Inferior parietal cortex (tissue), 1 donor: ENCODE data around the gene TMEM269.

Source experiments
- DNase-seq: peaks from one replicate; pipeline ENCODE4 v3.0.0-alpha.2; 2016; ENCODE audit errors: extremely low spot score

TMEM269 gene

DNA sequence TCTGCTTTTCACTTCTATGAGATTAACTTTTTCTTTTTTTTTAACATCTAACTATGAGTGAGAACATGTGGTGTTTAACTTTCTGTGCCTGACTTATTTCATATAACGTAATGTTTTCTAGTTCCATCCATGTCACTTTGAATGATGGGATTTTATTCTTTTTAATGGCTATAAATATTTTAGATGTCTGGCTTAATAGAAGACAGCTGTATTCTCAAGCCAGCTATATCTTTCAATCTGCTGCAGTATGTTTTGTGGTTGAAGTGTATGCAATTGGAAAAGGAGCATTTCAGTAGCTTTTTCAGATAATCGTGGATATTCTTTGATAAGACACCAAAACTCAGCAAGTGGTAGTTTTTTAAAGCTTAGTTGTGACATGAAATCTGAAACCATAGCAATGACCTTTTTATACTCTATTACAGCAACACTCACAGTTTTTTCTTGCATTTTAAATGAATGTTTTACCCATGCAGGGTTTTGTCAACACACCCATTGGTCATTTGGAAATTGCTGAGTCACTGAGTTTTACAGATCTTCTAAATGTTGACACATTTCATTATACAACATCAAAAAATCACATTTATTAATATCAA lies 38.1 kb downstream of the TMEM269 start:
- no peak for DNase-seq

DNA sequence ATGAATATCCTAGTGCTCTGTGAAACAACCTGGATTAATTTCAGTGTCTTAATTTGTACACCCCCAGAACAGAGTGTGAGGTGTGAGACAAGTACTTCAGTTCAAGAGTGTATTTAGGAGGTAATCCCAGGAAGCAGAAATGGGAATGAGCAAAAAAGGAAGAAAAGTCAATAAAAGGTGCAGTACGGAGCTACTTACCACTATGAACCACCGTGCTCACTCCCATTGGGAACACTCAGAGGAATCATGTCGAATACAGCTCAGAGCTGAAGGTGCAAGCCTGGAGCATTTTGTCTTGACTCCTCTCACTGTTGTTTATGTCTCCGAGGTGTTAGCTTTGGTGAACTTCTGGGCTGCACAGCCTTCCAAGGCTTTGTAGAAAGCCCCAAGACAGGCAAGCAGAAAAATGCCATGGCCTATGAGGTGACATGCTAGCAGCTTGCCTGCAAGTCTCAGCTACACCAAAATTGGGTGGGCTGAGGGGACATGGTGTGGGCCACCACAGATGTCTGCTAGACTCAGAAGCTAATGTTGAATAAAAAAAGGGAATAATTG lies 39.8 kb downstream of the TMEM269 start:
- DNase-seq, result no peak

DNA sequence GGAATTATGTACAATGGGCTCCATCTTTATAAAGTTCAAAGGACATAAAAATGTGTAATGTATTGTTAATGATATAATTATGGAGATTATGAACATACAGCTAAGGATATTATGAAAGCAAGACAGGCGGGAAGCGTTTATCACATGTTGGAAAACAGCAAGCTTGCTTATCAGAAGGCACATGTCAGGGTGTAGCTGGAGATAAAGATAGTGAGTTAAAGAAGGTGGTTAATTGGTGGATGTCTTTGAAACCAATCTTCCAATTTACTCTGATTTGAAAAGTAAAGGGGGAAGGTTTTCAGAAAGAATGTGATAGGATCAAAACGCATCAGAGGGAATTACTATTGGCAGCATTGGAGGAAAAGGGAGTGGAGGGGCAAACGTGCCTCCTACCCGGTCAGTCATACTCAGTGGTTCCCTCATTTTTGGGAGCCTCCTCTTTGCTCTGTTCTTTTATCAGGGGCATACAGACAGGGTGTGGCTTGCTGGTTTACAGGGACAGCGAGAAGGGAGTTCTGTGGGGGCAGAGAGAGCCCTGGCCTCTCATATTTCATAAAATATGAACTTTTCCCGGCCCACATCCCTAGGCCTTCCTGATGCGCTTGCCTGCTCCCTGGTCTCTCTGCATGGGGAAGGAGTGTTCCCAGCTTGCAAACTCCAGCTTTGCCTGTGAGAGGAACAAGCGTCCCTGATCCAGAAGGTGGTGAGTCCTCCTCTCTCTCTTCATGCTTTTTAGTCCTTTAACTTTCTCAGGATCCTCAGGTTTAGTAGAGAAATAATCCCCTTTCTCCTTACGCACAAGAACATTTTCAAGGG lies 40.5 kb downstream of the TMEM269 start:
- no peak for DNase-seq

DNA sequence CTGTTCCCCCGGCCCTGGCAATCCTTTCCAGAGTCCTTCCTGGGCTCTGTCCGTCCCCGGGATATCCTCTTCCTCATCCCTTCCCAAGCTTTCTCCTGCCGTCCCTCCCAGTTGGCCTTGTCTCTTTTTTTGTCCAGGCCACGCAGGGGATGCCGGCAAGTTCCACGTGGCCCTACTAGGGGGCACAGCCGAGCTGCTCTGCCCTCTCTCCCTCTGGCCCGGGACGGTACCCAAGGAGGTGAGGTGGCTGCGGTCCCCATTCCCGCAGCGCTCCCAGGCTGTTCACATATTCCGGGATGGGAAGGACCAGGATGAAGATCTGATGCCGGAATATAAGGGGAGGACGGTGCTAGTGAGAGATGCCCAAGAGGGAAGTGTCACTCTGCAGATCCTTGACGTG lies 45.8 kb downstream of the TMEM269 start:
- DNase-seq, result no peak

DNA sequence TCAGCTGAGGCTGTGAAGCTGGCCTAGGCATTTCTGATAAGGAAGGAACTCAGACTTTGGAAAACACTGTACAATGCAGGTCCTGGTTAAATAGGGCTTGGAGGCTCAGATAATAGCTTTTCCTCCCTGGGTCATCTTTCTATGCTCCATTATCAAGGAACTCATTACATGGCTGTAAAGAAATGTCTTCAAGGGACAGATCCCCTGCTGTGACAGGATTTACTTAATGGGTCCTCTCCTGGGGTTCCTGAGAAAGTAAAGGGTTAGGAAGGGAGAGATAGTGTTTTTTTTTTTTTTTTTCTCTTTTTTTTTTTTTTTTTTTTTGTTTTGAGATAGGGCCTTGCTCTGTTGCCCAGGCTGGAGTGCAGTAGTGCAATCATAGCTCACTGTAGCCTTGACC lies 46.5 kb downstream of the TMEM269 start:
- no peak for DNase-seq

DNA sequence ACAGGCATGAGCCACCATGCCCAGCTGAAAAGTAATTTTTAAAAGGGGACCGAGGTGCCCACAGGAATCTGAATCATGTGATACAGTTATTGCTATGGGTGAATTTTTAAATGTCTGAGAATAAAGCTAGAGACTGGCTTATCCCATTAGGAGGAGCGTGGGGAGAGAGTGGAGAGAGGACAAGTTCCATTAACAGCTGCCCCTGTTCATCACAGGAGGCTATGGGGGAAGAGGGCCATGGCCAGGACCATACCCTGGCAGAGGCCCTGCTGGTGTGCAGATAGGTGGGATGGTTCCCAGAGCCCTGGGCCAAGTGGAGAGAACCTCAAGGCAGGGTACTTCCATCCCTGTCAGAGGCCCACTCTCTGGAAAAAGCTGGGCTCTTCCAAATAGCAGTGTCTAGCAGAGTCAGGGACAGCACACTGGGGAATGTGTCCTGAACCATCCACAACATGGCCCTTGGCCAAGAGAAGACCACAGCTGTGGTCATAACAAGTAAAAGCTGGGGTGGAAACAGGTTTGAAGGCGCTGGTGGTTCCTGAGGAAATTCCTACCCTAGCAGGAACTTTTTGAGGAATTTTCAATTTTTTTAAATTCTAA lies 48.0 kb downstream of the TMEM269 start:
- no peak for DNase-seq

DNA sequence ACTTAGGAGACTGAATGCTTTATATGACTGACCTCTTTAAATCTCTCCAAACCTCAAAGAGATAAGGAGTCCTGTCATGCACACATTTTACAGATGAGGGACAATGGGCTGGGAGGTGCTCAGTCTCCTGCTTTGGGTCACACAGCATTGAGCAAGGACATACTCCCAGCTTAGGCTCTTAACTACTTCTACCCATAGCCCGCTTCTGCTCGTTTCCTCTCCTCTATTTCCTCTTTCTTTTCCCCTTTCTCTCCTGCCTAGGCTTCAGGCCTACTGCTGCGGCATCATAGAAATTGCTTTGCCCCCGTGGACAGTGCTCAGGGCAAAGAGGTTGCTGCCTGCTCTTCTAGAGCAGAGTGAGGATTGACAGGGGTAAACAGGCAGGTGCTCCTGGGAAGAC lies 49.2 kb downstream of the TMEM269 start:
- DNase-seq, result no peak

DNA sequence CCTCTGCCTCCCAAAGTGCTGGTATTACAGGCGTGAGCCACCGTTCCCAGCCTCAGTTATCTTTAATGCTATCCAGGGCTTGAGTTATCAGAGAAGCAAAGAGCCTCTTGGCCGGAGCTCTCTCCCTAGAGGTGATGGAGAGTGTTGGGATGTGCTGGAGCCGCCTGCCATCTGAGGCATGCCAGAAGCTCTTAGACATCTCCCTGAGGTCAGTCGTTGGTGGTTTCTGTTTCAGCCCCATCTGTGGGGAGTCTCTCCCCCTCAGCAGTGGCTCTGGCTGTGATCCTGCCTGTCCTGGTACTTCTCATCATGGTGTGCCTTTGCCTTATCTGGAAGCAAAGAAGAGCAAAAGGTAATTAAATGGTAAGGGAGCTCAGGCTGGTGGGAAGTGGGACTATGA lies 50.0 kb downstream of the TMEM269 start:
- no peak for DNase-seq

DNA sequence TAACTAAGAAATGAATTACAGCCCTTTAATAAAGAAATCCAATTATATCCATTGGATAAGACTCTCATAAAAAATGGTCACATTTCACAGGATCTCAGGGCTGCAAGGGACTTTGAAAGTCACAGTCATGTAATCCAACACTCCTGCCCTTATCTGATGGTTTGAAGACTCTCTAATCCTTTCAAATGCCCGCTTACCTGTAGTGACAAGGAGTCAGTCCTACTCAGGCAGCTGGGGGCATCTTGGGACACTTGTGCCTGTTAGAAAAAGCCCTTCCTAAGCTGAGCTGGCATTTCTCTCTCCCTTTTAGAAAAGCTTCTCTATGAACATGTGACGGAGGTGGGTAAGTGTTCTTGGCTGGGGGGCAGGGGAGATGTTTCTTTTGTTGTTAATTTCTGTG lies 50.6 kb downstream of the TMEM269 start:
- DNase-seq, result no peak

DNA sequence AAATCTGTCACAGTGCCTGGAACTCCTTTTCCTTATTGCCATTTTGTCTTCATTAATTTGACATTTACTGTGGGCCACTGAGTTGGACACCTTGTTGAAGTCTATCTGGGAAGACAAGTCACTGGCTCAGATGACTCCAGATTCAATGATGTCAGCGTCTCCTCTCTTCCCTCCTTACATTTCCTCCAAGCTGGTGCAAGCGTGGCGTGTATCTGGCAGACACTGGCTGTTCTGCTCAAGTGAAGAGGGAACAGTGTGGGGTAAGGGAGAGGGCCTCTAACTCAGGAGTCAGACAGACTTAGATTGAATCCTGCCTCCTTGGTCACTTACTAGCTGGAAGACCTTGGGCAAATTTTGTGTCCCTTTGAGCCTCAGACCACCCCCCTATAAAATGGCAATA lies 52.9 kb downstream of the TMEM269 start:
- no peak for DNase-seq

DNA sequence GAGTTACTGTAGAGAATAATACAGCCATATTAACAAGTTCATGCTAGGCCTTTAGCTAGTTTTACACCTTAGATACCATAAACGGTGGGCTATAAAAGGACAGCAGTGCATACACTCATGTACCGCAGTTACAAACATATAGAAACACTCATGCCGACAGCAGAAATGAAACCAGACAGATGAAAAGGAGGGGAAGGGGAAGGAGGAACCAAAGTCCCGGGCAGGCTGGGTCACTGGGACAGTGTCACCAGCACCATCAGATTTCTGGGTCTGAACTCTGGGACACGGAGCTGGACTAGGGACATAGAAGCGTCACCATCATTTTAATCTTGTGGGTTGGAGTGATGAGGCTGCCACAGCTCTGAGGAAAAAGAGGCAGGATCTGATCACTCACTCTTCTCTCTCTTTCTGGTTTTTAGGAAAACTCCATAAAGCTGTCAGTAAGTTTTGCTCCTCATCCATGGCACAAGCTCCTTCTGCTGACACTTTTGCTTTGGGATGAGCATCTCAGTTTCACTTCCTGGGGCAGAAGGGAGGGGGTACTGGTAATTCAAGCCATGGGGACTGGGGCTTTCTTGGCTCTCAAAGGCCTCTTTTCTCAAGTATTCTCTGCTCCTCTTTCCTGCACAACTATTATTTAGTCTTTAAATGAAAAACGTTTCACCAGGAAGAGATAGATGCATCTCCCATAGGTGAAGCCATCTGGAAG lies 53.8 kb downstream of the TMEM269 start:
- DNase-seq, result no peak

DNA sequence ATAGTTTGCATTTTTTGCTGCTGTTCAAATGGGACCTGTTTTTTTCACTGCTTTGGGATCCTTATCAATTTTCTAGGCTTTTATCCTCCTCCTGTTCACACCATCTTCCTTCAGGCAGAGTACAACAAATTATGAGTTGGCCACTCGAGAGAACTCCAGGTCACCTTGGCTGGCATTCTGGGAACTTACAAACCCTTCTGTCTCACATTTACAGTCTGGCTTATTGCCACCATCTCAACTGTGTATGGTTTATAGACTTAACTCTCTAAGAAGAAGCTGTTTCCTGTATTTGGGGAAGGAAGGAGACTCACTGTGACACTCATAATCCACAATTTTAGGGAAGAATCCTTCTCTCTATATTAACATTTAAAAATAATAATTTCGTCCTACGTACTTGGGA lies 56.2 kb downstream of the TMEM269 start:
- no peak for DNase-seq

DNA sequence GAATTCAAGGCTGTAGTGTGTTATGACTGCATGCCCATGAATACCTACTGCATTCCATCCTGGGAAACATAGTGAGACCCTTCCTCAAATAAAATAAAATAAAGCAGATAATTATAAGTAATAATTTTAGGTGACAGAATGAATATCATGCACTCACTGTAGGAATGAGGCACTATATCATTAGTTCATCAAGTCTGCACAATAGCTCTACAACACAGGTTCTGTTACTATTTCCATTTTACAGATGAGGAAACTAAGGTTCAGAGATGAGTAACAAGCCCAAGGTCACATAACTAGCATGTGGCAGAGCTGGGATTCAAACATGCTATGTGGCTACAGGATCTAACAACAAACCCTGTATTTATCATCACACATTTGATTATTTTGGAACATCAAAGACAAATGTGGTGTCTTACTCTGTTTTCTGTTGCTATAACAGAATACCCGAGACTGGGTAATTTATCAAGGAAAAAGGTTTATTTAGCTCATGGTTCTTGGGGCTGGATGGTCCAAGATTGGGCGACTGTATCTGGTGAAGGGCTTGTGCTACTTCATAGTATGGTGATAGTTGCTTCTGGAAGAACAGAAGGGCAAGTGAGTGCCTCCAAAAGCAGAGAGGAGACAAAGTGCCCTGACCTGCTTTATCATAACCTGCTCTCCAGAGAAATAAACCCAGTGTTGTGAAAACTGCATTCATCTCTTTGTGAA lies 56.8 kb downstream of the TMEM269 start:
- no peak for DNase-seq

DNA sequence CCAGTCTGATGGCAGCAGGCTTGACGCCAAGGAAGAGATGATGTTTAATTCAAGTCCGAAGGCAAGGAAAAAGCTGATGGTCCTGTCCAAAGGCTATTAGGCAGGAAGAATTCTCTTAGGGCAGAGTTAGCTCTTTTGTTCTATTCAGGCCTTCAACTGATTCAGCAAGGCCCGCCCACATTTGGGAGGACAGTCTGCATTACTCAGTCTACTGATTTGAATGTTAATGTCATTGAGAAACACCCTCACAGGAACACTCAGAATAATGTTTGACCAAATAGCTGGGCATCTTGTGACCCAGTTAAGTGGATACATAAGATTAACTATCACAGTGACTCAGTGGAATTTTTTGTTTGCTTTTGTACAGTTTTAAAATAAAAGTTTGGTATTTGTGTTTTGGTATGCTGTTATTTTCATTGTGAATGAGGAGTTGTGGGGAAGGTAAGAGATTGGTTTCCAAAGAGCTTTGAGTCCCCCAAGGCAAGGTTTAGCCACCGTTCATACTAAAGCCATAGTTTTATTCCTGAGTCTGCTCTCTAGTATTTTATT lies 59.9 kb downstream of the TMEM269 start:
- DNase-seq, result no peak

DNA sequence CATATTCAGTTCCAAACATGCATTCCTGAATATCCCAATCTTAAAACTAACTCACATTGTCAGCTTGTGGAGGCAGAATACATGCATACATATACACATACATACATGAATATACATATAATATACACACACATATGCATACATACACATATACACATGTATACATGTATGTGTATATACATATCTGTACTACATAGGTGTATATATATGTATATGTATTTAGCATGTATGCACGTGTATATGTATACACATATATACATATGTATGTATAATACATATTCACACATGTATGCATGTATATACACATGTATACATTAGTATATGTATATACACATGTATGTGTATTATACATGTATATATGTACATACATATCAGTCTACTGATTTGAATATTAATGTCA lies 60.4 kb downstream of the TMEM269 start:
- no peak for DNase-seq

DNA sequence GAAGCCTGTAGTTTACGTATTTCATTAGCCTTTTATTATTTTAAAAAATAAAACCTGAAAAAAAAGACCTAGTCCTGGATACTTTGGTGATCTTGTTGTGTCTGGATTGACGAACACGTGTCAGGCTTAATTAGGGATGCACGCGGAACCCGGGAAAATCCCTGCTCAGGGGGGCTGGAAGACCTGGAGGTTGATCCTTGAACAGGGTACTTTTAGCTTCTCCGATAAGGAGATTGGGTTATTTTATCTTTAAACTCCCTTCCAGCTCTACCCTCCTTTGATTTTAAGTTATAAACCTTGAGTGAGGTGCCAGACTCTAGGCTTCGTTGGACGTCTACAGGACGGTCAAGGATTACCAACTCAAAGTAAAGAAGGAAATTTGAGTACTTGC lies 61.1 kb downstream of the TMEM269 start:
- DNase-seq, result no peak

DNA sequence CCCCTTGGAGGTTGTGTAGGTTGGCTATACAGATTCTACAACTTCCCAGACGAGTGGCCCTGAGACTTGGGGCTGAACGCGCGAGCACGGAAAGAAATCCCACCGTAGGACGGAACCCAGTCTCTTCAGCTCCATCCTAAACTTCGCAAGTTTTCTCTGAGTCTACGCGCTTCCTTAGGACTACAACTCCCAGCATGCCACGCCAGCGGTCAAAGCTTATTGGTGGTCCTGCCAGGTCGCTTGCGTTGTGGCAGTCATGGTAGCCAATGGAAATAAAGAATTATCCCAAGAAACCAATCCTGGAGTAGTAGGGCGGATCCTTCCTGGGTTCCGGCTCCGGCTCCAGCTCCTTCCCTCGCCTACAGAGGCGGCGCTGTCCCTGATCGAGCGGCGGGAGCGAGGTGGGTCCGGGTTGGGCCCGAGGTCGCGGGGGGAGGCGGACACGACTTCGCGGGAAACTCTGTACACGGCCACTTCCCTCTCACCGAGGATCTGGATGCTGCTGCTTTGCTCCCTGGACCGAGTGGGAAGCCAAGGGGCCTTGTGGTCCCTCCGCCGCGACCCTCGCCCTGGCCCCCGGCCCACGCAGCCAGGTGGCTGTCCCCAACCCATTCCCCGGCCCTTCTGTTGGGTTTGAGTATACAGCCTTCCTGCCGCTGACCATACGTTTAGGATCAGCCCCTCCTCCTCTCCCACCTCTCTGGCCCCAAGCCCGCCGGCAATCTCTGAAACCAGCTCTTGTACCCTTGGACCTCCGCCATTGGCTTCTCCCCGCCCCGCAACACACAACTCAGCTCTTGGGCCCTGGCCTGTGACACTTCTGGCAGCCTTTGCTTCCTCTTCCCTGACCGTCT lies 61.7 kb downstream of the TMEM269 start, which contains the start of gene ZNF691:
Gene ZNF691 (plus strand): TSS at position 357 of the 854 bp plus-strand sequence. CDS start 3,046 bp downstream, outside the sequence.
- DNase-seq, result peak; percentile 99

DNA sequence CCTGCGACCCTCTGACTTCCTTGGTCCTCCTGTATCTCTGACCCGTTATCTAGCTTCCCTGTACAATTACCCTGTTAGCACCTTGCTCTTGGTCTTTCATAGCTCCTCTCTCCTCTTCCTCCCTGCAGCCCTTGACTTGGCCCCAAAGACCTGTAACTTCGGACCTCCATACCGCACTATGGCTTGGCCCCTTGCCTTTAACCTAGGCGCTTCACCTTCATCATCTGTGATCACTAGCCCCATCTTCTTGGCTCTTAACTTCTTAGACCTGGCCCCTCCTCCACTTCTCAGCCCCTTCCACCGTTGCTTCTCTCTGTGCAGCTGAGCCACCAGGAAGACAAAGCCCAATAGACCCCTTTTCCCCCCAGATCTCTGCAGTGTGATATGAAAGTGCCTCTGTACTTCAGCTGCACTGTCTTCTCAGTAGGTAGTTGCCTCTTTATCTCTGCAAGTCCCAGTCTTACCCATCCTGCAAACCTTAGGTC lies 62.4 kb downstream of the TMEM269 start:
- no peak for DNase-seq

DNA sequence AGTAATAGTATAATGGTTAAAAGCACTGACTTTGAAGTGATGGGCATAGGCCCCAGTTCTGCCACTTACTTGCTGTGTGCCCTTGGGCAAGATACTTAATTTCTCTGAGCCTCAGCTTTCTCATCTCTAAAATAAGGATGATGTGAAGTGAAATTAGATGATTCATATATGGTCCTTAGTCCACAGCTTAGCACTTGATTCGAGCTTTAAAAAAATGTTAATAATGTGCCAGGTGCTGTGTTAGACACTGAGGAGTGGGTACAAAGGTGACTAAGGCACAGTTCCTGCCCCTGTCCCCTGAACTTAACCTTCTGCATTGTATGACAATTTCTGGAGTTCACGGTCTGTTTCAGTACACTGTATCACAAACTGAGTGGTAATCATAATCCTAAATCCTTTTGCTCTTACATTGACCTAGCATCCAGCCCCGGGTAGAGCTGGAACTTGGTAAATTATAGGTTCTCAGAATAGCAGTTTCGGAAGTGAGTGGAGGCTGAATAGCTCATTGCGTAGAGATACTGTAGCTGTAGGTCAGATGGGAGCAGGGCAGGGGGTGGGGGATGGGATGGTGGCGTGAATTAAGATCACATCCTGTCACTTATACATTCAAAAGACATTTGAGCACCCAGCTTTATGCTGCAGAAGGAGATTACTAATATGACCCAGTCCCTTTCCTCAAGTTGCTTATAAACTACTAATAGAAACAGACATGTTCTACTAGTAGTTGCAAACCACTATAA lies 63.1 kb downstream of the TMEM269 start:
- no peak for DNase-seq
